HUES6 (cell line): ENCODE data around the gene IGIP.

Experiments
- H3K27ac ChIP-seq: 2 replicates; pipeline ENCODE4 v1.7.0; 2013; ENCODE audit warnings: low read depth, mild to moderate bottlenecking, low read length, inconsistent platforms
- H3K27me3 ChIP-seq: 2 replicates; pipeline ENCODE4 v1.6.1; 2013; ENCODE audit warnings: low read length; ENCODE audit not compliant: control insufficient read depth, insufficient read depth
- H3K36me3 ChIP-seq: 2 replicates; pipeline ENCODE4 v1.6.1; 2013; ENCODE audit warnings: low read length; ENCODE audit not compliant: control insufficient read depth, insufficient read depth
- H3K4me1 ChIP-seq: 2 replicates; pipeline ENCODE4 v1.6.1; 2013; ENCODE audit warnings: low read length; ENCODE audit not compliant: control insufficient read depth, insufficient read depth
- H3K4me3 ChIP-seq: 2 replicates; pipeline ENCODE4 v1.5.1; 2013; ENCODE audit warnings: low read depth, low read length
- H3K9ac ChIP-seq: one replicate; pipeline ENCODE4 v1.6.1; 2013; ENCODE audit warnings: mild to moderate bottlenecking, low read length
- H3K9me3 ChIP-seq: 2 replicates; pipeline ENCODE4 v1.6.1; 2013; ENCODE audit warnings: low read depth, low read length; ENCODE audit not compliant: control insufficient read depth, insufficient read depth

IGIP gene

GRCh38 chr5:140111859-140112551 is 13.7 kb upstream of the IGIP start:
- no peaks in the 10 kb centered on the region for H3K9me3 ChIP-seq
- no peaks in the 10 kb centered on the region for H3K36me3 ChIP-seq
- no peak overlapping the region for H3K9ac ChIP-seq
- H3K27me3 ChIP-seq, result peaks cover 74% of the 10 kb centered on the region
- H3K4me3 ChIP-seq, result peak overlapping the region; percentile 69
- no peak overlapping the region for H3K27ac ChIP-seq
- H3K4me1 ChIP-seq, result peaks cover 27% of the 10 kb centered on the region

- Histone ChIP-seq H3K4me1 (peaks cover 34% of the 10 kb centered on the region), H3K27me3 (peaks cover 73% of the 10 kb centered on the region), H3K9ac (no peak overlapping the region), H3K36me3 (no peaks in the 10 kb centered on the region), H3K9me3 (no peaks in the 10 kb centered on the region), H3K27ac (no peak overlapping the region), H3K4me3 (peak overlapping the region; percentile 69)
Observed at GRCh38 chr5:140112685-140113179, 13.0 kb upstream of the IGIP start.

DNA sequence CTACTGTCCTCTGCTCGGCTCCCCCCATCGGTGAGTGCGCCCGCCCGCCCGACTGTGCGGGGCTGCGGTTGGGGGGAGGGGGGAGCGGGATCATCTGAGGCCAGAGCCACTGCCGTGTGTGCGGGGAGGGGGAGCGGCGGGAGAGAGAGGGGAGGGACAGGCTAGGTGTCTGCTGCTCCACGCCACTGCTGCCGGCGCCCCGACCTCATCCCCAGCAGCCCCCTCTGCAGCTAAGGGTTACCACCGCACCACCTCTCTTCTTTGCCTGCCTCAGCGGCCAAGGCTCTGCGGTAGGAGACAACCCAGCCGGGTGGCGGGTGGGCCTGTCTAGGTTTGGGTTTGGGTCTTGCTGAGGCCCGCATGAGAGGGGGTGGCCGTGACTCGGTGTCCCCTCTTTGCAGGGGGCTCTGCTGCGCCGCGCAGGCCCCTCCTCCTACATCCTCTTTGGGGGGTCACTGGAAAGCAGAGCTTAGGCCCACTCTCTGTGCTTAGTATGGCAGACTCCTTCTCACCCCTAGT is 12.5 kb upstream of the IGIP start:
- H3K9ac ChIP-seq, result peak overlapping the region; percentile 74
- H3K27me3 ChIP-seq, result peaks cover 71% of the 10 kb centered on the region
- no peaks in the 10 kb centered on the region for H3K9me3 ChIP-seq
- no peak overlapping the region for H3K27ac ChIP-seq
- H3K4me1 ChIP-seq, result peaks cover 39% of the 10 kb centered on the region
- H3K36me3 ChIP-seq, result no peaks in the 10 kb centered on the region
- H3K4me3 ChIP-seq, result peak overlapping the region; percentile 69

GRCh38 chr5:140113699-140114263 is 12.0 kb upstream of the IGIP start, which contains the start of gene PURA:
PURA (plus strand) TSS chr5:140114109; CDS start chr5:140114182, 73 bp downstream.
- Histone ChIP-seq H3K9ac (peak within 1 kb of the TSS; percentile 74), H3K9me3 (no peaks in the 10 kb centered on the region), H3K27ac (no peak within 1 kb of the TSS), H3K4me1 (peaks cover 39% of the 10 kb centered on the region), H3K27me3 (peaks cover 66% of the 10 kb centered on the region), H3K36me3 (no peaks in the 10 kb centered on the region), H3K4me3 (peak within 1 kb of the TSS; percentile 69)

DNA sequence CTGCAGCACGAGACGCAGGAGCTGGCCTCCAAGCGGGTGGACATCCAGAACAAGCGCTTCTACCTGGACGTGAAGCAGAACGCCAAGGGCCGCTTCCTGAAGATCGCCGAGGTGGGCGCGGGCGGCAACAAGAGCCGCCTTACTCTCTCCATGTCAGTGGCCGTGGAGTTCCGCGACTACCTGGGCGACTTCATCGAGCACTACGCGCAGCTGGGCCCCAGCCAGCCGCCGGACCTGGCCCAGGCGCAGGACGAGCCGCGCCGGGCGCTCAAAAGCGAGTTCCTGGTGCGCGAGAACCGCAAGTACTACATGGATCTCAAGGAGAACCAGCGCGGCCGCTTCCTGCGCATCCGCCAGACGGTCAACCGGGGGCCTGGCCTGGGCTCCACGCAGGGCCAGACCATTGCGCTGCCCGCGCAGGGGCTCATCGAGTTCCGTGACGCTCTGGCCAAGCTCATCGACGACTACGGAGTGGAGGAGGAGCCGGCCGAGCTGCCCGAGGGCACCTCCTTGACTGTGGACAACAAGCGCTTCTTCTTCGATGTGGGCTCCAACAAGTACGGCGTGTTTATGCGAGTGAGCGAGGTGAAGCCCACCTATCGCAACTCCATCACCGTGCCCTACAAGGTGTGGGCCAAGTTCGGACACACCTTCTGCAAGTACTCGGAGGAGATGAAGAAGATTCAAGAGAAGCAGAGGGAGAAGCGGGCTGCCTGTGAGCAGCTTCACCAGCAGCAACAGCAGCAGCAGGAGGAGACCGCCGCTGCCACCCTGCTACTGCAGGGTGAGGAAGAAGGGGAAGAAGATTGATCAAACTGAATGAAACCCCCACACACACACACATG is 11.2 kb upstream of the IGIP start:
- H3K9ac ChIP-seq, result peak overlapping the region; percentile 53
- H3K9me3 ChIP-seq, result no peaks in the 10 kb centered on the region
- peak overlapping the region; percentile 69 for H3K4me3 ChIP-seq
- no peak overlapping the region for H3K27ac ChIP-seq
- no peaks in the 10 kb centered on the region for H3K36me3 ChIP-seq
- peaks cover 58% of the 10 kb centered on the region for H3K27me3 ChIP-seq
- peaks cover 36% of the 10 kb centered on the region for H3K4me1 ChIP-seq

- H3K4me1 ChIP-seq, result peaks cover 35% of the 10 kb centered on the region
- H3K9ac ChIP-seq, result no peak overlapping the region
Observed at GRCh38 chr5:140115186-140115500, 10.6 kb upstream of the IGIP start.

GRCh38 chr5:140116716-140117115 is 9.0 kb upstream of the IGIP start:
- Histone ChIP-seq H3K4me1 (peaks cover 25% of the 10 kb centered on the region), H3K4me3 (no peak overlapping the region), H3K36me3 (no peaks in the 10 kb centered on the region), H3K27ac (no peak overlapping the region), H3K27me3 (peaks cover 36% of the 10 kb centered on the region), H3K9ac (no peak overlapping the region), H3K9me3 (no peaks in the 10 kb centered on the region)

More at GRCh38 chr5:140115186-140115500, 10.6 kb upstream of the IGIP start:
- H3K36me3 ChIP-seq, result no peaks in the 10 kb centered on the region
- no peaks in the 10 kb centered on the region for H3K9me3 ChIP-seq
- H3K27ac ChIP-seq, result no peak overlapping the region
- H3K4me3 ChIP-seq, result peak overlapping the region; percentile 69
- peaks cover 52% of the 10 kb centered on the region for H3K27me3 ChIP-seq

DNA sequence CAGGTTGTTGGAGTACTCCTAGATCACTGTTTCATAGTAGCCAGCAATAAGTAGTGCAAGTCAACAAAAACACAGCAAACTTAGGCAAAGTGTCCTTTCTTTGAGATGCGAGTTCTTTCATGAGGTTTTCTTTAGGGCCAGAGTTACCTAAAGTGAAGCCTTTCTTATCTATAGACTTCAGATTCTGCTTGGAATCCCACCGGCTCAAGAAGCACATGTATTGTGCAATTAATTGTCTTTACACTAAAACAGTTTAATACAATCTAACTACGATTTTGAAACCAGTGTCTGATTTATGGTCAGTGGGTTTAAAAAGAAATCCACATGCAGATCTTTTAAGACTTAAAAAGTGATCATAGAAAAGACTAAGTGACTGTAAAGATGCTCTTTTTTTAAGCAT is 8.2 kb upstream of the IGIP start:
- H3K36me3 ChIP-seq, result no peaks in the 10 kb centered on the region
- peaks cover 28% of the 10 kb centered on the region for H3K27me3 ChIP-seq
- H3K9me3 ChIP-seq, result no peaks in the 10 kb centered on the region
- H3K4me3 ChIP-seq, result no peak overlapping the region
- H3K9ac ChIP-seq, result no peak overlapping the region
- H3K4me1 ChIP-seq, result peaks cover 17% of the 10 kb centered on the region
- H3K27ac ChIP-seq, result no peak overlapping the region

- H3K4me1 ChIP-seq, result peaks cover 15% of the 10 kb centered on the region
- H3K27ac ChIP-seq, result no peak overlapping the region
- no peaks in the 10 kb centered on the region for H3K36me3 ChIP-seq
- H3K9me3 ChIP-seq, result no peaks in the 10 kb centered on the region
- H3K4me3 ChIP-seq, result no peak overlapping the region
- peaks cover 19% of the 10 kb centered on the region for H3K27me3 ChIP-seq
- H3K9ac ChIP-seq, result no peak overlapping the region
Observed at GRCh38 chr5:140118302-140118936, 7.3 kb upstream of the IGIP start.

DNA sequence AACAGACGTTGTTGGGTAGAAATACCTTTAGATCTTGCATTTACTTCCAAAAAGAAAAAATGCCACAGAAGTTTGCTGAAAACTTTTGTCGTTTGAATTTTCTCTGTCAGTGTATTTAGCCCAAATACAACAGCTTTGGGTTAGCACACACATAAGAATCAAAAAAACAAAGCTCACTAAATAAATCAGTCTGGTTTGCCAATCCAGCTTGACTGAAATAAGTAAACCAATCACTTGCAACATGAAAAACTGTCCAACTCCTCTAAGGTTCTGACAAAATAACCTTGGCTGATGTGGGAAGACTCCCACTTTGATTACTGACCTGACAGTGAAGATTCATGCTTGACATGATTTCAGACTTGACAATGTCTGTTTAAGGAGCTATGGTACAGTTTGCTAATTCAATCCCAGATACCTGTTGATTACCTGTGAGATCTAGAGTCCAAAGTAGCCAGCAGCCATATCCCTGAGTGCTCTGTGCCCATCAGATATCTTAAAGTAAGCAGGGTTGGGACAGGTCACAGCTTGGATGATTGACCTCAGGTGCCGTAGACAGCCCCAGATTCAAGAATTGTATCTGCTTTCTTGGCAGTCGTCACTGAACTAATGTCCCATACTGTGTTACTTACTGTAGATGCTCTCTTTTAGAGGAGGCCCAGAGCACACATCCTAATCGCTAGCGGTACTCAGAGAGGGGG is 727 bp downstream of the IGIP start:
- Histone ChIP-seq H3K9ac (no peak overlapping the region), H3K4me1 (peaks cover 4% of the 10 kb centered on the region; the same call in 1 of the 2 replicates), H3K27ac (no peak overlapping the region), H3K9me3 (no peaks in the 10 kb centered on the region), H3K36me3 (no peaks in the 10 kb centered on the region), H3K27me3 (no peaks in the 10 kb centered on the region), H3K4me3 (no peak overlapping the region)
